HG03521 (cell line): ENCODE data around the gene BAIAP2.

ENCODE experiments used
- ATAC-seq: cut with Tn5 transposase; IDR thresholded peaks from one replicate; pipeline ENCODE4 v1.9.1; 2021; ENCODE audit warnings: mild to moderate bottlenecking, moderate library complexity; ENCODE audit not compliant: unreplicated experiment

The BAIAP2 gene

GRCh38 chr17:81036197-81036941 lies 1.4 kb downstream of the BAIAP2 start:
- ATAC-seq: no peak

- no peak for ATAC-seq
Measured at GRCh38 chr17:81037026-81037797, 2.3 kb downstream of the BAIAP2 start.

GRCh38 chr17:81037798-81038733 lies 3.1 kb downstream of the BAIAP2 start:
- ATAC-seq: no peak

- no peak for ATAC-seq
Measured at GRCh38 chr17:81039096-81039495, 4.1 kb downstream of the BAIAP2 start.

GRCh38 chr17:81039854-81040758 lies 5.2 kb downstream of the BAIAP2 start:
- no peak for ATAC-seq

- ATAC-seq: no peak
Measured at GRCh38 chr17:81040791-81041337, 5.9 kb downstream of the BAIAP2 start.

- no peak for ATAC-seq
Measured at GRCh38 chr17:81042606-81043005, 7.7 kb downstream of the BAIAP2 start.

GRCh38 chr17:81043319-81043724 lies 8.4 kb downstream of the BAIAP2 start:
- no peak for ATAC-seq

GRCh38 chr17:81043725-81044427 lies 8.9 kb downstream of the BAIAP2 start:
- ATAC-seq: no peak

- ATAC-seq: no peak
Measured at GRCh38 chr17:81044428-81044763, 9.4 kb downstream of the BAIAP2 start.

- ATAC-seq: no peak
Measured at GRCh38 chr17:81044764-81045589, 10.0 kb downstream of the BAIAP2 start.

- no peak for ATAC-seq
Measured at GRCh38 chr17:81045590-81046095, 10.7 kb downstream of the BAIAP2 start.

GRCh38 chr17:81046132-81046769 lies 11.3 kb downstream of the BAIAP2 start:
- ATAC-seq: no peak

- no peak for ATAC-seq
Measured at GRCh38 chr17:81046770-81047359, 11.9 kb downstream of the BAIAP2 start.

GRCh38 chr17:81048827-81049371 lies 13.9 kb downstream of the BAIAP2 start:
- no peak for ATAC-seq

- ATAC-seq: no peak
Measured at GRCh38 chr17:81049372-81049911, 14.5 kb downstream of the BAIAP2 start.
